ELR (cell line): Measurements from ENCODE around the gene PLEKHA7.
"Not testable (repeated sequence)": the region's sequence is repeated elsewhere in the genome, so short reads cannot be mapped to it uniquely, and the experiment has no call there.

Experiments used
- DNase-seq: peaks from one replicate; pipeline ENCODE4 v3.0.0-alpha.2; 2015; ENCODE audit warnings: low read depth

PLEKHA7 gene

GRCh38 chr11:16976379-16976778, 37.8 kb downstream of the PLEKHA7 start:
- DNase-seq = no peak

GRCh38 chr11:16975906-16976305, 38.3 kb downstream of the PLEKHA7 start:
- no peak for DNase-seq

GRCh38 chr11:16973338-16973964, 40.8 kb downstream of the PLEKHA7 start:
- DNase-seq = no peak

GRCh38 chr11:16969010-16969999, 44.9 kb downstream of the PLEKHA7 start:
- no peak for DNase-seq

- DNase-seq = no peak
These were observed 46.0 kb downstream of the PLEKHA7 start for GRCh38 chr11:16968196-16968595.

- DNase-seq = no peak
These were observed 47.1 kb downstream of the PLEKHA7 start for GRCh38 chr11:16966930-16967671.

- no peak for DNase-seq
These were observed 49.7 kb downstream of the PLEKHA7 start for GRCh38 chr11:16964501-16964900.

- DNase-seq = no peak
These were observed 50.8 kb downstream of the PLEKHA7 start for GRCh38 chr11:16963316-16963876.

GRCh38 chr11:16962589-16962988, 51.6 kb downstream of the PLEKHA7 start:
- DNase-seq = not testable (repeated sequence)

- no peak for DNase-seq
These were observed 52.1 kb downstream of the PLEKHA7 start for GRCh38 chr11:16962146-16962545.

- no peak for DNase-seq
These were observed 54.0 kb downstream of the PLEKHA7 start for GRCh38 chr11:16960250-16960649.

GRCh38 chr11:16959602-16960001, 54.6 kb downstream of the PLEKHA7 start:
- no peak for DNase-seq

- no peak for DNase-seq
These were observed 55.4 kb downstream of the PLEKHA7 start for GRCh38 chr11:16958833-16959232.

- DNase-seq = no peak
These were observed 57.6 kb downstream of the PLEKHA7 start for GRCh38 chr11:16956538-16957153.

- no peak for DNase-seq
These were observed 60.6 kb downstream of the PLEKHA7 start for GRCh38 chr11:16953663-16954062.

- no peak for DNase-seq
These were observed 67.5 kb downstream of the PLEKHA7 start for GRCh38 chr11:16946477-16947282.

GRCh38 chr11:16945671-16946469, 68.3 kb downstream of the PLEKHA7 start:
- DNase-seq = peak; percentile 69

GRCh38 chr11:16942911-16943310, 71.3 kb downstream of the PLEKHA7 start:
- no peak for DNase-seq

GRCh38 chr11:16942342-16942741, 71.9 kb downstream of the PLEKHA7 start:
- no peak for DNase-seq

GRCh38 chr11:16941935-16942334, 72.3 kb downstream of the PLEKHA7 start:
- DNase-seq = no peak
